Left cardiac atrium (tissue), 4 donors: ENCODE measurements around the gene NUP210. TPM values are rescaled to one million over a fixed set of nuclear protein-coding genes. Genes with fewer than 3 reads are reported as not detected.
A peak's percentile ranks its signal among the peaks of the same experiment; 100 is the strongest.

Source experiments
- ATAC-seq, 2 donors: fragments of 200-7000 bp; cut with Tn5 transposase; one replicate each; pipeline ENCODE4 v1.9.1; 2020; ENCODE audit warnings: mild to moderate bottlenecking in 2 of 2, moderate library complexity in 2 of 2
- DNase-seq: peaks from one replicate; pipeline ENCODE4 v3.0.0-alpha.2; 2020
- intact Hi-C, 2 donors: fragments of 100-400 bp; cut with DNase I; formaldehyde crosslinking; loops; one replicate each; pipeline versions ENCODE4 v1.14.1 to v1.15.1; 2022 to 2023
- total RNA-seq, 2 donors: library from RNA; stranded (reverse); fragmentation: NEBNext Ultra II Directional; extraction: Animal tissue kit (Norgen Biotek cat#: 25700); gene quantifications; one replicate each; pipeline ENCODE4 v1.2.1, GENCODE V29; 2021
- donor health status: DM: no; HTN: yes; CAD: no.
- donor health status: DM: no; HTN: yes; CAD: no; lungs with severe emphysema.
- donor health status: DM: yes; HTN: yes; CAD: no.
- donor health status: Dilated cardiomyopathy.

The NUP210 gene
- total RNA-seq, 2 donors from 2014 or later = 2.8 to 4.7 TPM

DNA sequence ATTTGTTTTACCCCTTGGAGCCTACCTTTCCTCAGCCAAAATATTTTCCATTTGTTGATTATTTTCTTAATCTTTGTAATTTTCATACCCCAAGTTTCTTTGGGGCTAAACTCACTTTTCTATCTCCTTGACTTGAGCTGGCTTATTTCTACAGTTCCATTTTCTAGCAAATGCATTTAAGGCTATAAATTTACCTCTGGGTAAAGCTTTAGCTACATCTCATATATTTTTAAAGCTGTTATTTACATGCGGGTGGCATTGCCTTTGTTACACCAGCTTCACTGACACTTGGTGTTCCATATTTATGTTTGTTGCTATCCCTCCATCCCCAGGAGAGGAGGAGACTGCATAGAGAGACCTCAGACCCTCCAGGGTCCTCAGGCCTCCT, 136.3 kb downstream of the NUP210 start:
- ATAC-seq = no peak
- intact Hi-C loops = loop anchor here in 1 of 2 donors (10.0 kb wide), 1 partner anchor 189 kb away; no protein-coding TSS in a partner anchor

DNA sequence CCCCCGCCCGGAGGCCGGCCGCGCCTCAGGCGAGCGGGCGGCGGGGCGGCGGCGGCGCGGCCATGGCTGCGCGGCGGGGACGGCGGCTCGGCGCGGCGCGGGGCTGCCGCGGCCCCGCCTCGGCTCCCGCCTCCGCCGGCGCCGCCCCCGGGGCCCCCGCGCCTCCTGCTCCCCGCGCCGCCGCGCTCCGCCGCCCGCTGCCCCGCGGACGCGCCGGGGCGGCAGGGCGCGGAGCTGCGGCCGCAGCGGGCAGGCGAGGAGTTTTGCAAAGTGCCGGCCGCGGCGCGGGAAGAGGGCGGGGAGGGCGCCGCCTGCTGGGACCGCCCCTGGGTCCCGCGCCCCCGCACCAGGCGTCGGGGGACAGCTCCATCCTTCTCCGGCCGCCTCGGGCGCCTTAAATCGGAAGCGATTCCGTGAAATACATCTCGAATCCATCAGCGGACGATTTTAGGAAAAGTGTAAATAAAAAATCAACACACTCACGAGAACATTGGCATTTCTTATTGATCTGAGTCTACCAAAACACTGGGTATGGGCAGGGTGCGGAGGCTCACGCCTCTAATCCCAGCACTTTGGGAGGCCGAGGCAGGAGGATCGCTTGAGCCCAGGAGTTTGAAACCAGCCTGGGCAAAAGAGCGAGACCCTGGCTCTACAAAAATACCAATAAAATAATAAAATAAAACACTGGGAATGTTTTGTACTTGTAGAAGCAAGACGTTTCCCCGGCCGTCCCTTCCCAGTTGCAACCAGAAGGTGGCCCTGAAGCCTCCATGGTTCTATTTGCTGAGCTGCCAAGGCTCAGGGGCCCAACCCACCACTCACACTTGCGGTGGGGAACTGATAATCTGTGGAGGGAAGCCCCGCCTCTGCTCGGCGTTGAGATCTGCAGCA, 136.9 kb downstream of the NUP210 start:
- DNase-seq = no peak

More for the DNA sequence above, 136.3 kb downstream of the NUP210 start:
- no peak for DNase-seq

DNA sequence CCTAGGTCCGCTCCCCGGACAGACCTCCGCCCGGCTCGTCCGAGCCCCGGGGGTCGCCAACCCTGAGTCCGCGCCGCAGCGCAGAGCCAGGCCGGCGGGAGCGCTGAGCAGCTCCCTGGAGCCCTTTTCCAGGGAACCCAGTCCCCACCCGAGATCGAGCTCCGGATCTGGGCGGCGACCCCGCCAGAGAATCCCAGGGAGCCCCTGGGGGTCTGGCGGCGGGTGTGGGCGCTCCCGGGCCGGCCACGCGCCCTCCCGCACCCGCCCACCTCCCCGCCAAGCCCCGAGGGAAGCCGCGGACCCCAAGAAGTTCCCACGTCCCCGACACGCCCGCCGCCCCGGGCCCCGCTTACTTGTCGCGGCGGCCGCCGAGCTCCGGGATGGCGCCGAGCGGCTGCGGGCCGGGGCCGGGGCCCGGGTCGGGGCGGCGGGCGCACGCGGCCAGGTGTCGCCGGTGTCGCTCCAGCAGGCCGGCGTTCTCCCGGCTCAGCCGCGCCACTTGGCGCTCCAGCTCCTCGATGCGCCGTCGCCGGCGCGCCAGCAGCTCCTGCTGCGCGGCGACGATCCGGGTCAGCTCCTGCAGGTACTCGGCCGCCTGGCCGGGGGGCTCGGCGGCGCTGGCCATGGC, 137.7 kb downstream of the NUP210 start:
- ATAC-seq (peak in 1 of 2 donors; percentile 2), DNase-seq (no peak)
- intact Hi-C loops = loop anchor here in 1 of 2 donors (10.0 kb wide), 1 partner anchor 188 kb away; no protein-coding TSS in a partner anchor

More for the DNA sequence above, 136.9 kb downstream of the NUP210 start:
- peak; percentile 11 to 32 for ATAC-seq
- intact Hi-C loops = loop anchor here in 1 of 2 donors (10.0 kb wide), 1 partner anchor 188 kb away; no protein-coding TSS in a partner anchor

DNA sequence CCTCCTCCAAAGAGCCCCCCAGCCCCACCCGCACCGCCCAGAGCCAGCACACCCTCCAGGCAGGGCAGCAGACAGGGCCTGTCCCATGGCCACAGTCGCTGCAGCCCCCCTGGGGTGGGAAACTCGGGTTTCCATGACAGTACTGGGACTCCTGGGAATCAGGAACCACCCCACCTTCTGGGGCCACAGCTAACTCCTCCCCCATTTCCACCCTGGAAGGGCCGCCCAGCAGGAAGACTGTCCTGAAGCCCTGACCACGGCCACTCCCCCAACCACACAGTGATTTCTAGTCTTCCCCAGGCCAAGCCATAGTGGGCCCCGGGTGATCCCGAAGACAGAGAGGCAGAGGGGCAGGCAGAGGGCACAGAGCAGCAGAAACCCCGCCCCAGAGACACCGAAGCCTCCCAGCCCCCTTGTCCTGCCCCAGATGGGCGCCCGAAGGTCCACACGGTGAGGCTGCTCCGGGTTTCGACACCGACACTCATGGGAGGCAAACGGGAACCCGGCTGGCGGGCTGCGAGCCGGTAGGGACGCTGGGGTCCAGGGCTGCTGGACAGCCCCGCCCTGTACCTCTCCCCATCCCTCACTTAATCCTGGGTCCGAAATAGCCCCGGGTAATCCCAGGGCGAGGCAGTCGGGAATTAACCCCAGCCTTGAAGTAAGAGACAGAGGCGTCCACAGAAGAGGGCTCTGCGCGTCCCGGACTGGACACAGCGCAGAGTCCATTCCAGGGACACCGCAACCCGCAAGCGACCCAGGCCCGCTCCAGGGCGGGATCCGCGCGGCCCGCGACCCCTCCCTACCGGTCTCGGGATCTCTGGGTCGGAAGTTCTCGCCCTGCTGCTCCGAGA, 138.4 kb downstream of the NUP210 start:
- peak; percentile 69 for DNase-seq

DNA sequence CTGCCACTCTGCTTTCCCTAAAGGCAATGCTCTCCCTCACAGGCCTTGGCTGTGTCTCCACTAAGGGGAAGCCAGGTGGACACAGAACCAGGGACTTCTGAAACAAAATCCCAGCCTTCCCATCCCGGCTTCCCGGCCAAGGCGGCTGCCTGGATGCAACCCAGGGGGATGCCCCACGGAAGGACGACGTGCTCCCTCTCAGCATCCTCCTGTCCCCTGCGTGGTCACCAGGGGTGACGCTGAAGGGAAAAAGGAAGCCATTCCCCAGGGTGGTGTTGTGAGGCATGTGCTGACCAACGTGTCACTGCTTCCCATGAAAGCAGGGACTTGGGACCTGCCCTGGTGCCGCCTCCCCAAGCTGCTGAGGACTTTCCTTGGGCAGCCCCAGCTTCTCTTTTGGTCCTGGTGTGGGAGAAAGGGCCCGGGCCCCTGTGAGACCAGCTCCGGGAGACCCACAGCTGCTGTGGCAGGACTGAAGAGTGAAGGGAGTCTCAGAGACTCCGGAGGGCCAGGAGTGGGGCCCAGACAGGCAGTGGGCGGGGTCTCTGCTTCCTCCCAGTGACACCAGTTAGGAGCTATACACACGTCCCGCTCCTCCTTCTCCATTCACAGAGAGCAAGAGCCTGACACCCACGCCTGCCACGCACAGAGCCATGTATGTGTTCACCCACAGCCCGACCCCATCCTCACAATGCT, 139.2 kb downstream of the NUP210 start:
- intact Hi-C loops = loop anchor here in 1 of 2 donors (10.0 kb wide), 1 partner anchor 186 kb away; no protein-coding TSS in a partner anchor
- peak; percentile 2 to 56 for ATAC-seq
- DNase-seq = no peak

More for the DNA sequence above, 138.4 kb downstream of the NUP210 start:
- peak; percentile 62 to 82 for ATAC-seq
- intact Hi-C loops = loop anchor here in 1 of 2 donors (10.0 kb wide), 1 partner anchor 187 kb away; no protein-coding TSS in a partner anchor

DNA sequence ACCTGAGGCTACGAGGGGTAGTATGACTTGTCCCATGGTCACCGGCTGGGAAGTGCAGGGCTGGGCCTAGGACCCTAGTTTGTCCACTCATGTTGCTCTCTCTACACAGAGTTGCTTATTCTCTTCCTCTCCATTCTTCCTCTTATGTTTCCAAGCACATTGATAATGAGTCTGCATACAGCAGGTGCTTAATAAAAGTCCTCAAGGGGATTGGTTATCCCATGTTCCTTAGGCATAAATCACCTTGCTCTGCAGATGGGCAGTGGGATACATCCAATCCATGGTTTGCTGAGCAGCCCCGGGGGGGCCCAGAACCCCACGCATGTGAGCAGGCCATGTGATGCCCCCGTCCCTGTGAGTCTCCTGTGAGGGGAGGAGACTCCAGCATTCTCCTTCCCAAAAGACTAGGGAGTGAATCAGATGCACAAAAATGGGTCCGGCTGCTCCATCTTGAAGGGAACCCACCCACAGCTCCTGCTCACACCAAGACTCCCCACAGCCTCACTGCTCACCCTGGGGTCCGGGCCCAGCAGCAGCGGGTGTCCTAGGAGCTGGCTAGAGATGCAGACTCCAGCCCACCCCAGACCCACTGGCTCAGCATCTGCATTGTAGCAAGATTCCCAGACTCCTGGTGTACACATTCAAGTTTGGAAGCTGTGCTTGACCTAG, 139.9 kb downstream of the NUP210 start:
- ATAC-seq = no peak
- intact Hi-C loops = loop anchor here in 1 of 2 donors (10.0 kb wide), 1 partner anchor 185 kb away; no protein-coding TSS in a partner anchor
- no peak for DNase-seq

DNA sequence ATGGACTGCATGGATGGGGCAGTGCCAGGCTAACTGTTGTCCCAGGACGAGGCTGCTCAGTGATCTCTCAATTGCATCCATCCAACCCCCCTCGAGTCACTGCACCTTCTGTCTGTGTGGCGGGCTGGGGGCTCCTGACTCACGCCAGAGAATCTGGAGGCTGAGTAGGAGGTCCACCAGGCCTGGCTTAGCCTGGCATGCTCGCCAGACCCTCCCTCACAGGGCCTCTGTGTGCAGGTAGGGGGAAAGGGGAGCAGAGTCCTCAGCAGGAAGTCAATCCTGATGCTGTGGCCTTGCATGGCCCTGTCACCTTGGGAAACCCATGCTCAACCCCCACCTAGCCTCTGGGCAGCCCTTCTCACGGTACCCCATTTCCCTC, 140.6 kb downstream of the NUP210 start:
- intact Hi-C loops = no loop called here
- DNase-seq (no peak), ATAC-seq (no peak)

DNA sequence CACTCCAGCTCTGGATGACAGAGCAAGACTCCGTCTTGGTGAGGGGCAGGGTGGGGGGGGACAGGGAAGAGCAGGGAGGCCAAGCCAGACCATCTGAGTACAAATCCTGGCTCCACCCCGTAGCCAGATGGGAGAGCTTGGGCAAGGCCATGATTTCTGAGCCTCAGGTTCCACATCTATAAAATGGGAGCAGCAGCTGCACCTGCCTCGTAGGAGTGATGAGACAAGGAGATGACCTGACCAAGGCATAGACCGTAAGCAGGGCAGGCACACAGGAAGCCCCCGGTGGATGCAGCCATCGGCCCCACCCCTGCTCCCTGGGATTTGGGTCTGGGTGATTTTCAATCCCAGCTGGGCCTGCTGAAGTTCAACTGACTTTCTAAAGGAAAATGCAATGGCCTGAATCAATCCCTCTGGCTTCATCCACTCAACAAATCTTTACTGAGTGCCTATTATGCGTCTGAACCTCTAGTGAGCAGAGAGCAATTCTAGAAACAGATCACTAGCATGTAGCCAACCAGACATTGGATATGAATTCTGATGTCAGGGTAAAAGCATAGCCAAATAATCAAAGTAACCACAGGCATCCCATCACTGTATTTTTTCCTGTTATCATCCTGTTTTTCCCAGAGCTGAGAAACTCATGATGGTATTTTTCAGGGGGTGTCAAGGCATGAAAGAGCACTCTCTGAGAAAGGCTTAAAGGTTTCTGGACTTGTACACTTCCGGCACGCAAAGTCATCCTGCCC, 141.2 kb downstream of the NUP210 start:
- ATAC-seq = no peak
- intact Hi-C loops = no loop called here
- DNase-seq = no peak

DNA sequence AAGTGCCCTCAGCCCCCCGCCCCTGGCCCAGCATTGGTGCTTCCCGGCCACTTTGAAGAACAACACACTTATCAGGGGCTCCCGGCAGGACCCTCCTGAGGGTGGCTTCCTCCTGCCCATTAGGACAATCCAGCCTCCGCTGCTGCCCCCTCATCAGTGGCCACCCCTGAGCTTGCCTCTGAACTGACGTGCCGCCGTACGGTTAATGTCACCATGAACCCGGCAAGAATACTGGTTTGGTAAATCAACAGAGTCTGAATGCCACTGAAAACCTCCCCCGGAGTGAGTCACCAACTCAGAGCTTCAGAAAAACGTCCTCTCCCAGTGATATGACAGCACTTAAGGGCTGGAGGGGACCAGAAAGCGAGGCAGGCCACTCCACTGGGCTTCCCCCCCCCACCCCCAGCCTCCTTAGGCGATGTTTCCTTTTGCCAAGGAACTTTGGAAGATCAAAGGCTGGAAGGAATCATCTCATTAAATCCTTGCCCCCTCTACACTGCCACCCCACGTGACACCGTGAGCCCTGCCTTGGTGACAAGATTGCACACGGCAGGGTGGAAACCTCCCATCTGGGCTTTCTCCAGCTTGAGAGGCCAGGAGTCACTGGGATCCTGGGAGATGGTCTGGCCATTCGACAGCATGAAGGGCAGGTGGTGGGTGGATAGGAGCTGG, 142.1 kb downstream of the NUP210 start:
- DNase-seq (no peak), ATAC-seq (peak in 1 of 2 donors; percentile 2)
- intact Hi-C loops = no loop called here

DNA sequence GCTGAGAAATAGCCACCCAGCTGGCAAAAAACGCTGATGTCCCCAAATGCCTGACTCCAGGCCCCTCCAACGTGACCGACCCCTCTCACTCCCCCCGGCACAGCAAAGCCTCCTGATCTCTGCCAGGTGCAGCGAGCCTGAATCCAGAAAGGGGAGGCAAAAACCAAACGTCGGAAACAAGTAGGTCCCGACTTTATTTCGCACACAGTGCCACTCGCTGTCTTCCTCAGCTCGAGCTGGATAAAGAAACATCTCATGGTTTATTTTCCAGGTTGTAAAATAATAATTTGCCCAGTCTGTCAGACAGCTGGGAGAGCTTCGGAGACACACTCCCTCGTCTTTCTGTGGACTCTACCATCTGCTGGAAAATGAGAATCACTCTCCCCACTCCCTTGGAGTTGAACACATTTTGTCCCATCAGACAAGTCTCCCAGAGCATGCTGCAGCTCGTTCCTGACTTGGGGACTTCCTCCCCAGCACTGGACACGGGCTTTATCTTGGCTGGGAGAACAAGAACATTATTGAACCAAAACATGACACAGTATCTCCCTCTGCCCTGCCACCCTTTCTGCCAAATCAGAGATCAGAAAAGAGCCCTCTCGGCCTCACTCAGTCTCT, 142.8 kb downstream of the NUP210 start:
- ATAC-seq = peak in 1 of 2 donors; percentile 4
- DNase-seq = no peak
- intact Hi-C loops = no loop called here

DNA sequence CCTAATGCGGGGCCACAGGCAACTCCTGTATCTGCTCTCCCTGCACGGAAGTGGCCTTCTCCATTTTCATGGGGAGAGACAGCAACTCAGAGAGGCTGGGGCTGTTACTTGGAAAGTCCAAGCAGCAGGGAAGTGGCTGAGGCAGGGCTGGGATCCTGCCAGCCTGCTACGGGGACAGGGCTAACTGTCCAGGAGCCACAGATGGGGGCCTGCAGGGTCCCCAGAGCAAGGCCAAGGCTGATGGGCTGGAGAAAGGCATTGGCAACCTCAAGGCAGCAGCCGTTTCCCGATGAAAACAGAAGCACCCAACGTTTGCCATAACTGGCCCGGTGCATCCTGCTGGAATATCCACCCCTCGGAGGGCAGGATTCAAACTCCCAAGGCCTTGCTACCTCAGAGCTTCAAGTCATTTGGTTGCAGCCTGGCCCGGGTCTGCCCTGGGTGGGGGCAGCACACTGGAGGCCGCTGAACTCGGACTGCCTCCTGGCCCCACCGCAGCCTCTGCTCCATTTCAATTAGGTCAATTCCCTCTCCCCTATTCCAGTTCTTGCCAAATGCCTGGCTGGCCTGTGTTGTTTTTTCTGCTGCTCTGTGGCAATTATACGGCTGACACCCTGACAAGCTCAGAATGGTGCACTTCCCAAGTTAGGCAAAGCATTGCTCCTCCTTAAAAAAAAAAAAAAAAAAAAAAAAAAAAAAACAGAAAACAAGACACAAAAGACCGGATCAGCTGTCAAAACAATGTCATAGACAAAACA, 143.5 kb downstream of the NUP210 start:
- intact Hi-C loops = no loop called here
- DNase-seq (no peak), ATAC-seq (peak; percentile 55 to 71)

DNA sequence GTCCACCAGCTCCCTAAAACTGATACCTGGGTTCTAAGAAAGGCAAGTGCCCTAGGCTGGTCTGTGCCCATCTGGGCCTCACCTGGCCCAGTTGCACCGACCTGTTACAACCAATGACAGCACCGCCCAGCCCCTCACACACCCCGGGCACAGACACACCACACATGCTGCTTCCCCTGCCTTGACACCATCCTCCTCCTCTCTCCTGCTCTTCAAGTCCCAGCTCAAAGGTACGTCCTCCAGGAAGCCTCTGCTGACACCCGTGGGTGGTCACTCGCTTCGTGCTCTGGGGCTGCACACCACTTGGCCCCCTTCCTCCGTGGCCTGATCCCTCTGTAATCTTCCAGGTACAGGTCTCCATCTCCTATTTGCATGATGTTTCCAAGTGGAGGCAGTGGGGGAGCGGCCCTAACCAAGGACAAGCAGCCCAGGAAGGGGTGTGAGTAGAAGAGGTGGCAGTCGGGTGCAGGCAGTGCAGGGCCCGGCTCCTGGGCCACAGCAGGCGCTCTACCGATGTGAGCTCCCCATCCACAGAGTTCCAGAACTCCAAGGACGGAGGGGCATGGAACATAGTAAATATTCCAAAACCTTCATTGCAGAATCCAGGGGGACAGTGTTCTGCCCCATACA, 144.6 kb downstream of the NUP210 start:
- no peak for DNase-seq
- intact Hi-C loops = no loop called here
- ATAC-seq = no peak

DNA sequence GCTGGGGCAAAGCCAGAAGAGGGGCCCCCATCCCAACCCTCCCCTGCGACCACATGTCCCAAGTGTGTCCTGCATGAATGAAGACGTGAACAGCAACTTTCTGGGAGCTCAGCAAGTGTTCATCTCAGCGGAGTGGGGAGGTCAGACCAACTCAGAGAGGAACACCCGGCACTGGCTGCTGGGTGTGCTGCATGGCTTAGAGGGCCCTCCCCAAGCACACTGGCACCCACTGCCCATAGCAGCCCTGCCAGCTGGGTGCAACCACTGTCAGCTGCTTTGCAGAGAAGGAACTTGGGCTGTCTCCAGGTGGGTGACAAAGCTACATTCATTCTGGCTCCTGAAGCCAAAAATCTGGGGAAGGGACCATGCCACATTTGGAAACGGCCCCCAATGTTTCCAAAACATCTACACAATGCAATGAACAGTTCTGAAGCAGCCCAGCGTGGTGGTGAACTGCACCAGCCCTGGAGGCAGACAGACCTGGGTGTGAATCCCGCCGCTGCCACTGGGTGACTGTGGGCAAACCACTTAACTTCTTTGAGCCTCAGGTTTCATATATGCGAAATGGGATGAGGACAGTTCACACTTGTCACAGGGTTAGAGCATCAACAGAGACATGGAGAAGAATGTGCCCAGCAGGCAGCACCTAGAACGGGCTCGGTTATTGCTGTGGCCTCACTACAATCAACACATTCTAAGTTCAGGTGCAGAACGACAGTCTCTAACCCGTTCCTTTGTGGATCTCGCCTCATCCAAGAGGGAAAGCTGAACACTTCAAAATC, 145.4 kb downstream of the NUP210 start:
- ATAC-seq (peak in 1 of 2 donors; percentile 60), DNase-seq (no peak)
- intact Hi-C loops = no loop called here

DNA sequence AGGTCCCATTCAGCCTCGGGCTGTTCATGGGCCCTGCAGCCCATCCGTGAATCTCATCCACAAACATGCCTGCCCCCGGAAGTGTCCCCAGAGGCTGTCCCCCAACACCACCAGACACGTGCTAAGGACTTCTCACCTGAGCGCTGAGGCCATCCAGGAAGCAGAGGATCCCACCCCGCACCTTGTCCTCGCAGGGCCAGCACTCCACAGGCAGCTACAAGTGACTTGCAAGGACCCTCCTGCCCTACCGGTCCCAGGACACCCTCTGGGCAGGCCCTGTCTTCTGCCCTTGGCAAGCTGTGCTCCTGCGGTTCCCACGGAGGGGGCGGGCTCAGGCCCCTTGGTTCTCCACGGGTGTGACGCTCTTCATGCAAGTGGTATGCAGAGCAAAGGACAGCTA, 146.0 kb downstream of the NUP210 start:
- ATAC-seq = no peak
- DNase-seq = no peak
- intact Hi-C loops = no loop called here
